Measurements from ENCODE around the gene TMED10. TPM values are rescaled to one million over a fixed set of nuclear protein-coding genes. Genes with fewer than 3 reads are reported as not detected.

Gene TMED10
- polyA plus RNA-seq, 1 donor from 2014 or later: 146 TPM

DNA sequence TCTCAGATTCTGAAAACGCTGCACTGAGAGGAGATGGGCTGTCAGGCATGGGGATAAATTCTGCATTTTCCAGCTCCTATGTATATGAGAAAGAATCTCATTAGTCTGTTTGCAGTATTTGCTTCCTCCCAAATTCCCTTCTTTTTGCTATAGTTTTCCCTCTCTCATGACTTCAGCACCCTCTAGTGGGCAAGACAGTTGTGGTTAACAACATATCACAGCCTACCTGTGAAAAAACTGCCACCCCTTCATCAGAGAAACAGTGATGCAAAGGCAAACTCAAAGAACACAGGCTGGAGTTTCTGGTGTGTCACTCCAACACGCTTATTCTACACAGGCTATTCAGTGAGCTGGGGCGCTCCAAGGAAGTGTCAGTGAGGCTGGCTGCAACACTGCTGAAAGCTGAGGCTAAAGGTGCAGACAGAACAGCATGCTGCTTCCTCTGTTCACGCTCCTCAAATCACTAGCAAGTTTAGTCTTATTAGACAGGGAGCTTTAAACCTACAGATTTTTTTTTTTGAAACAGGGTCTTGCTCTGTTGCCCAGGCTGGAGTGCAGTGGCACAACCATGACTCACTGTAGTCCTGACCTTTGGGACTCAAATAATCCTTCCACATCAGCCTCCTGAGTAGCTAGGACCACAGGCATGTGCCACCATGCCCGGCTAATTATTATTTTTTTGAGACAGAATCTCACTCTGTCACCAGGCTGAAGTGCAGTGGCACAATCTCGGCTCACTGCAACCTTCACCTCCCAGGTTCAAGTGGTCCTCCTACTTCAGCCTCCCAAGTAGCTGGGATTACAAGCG, 87.6 kb downstream of the TMED10 start:
- no peak overlapping the region for H3K4me2 ChIP-seq (ENCODE audit: low read length)
- H3K9me2 ChIP-seq (ENCODE audit: insufficient read depth, low read length): no peaks in the 10 kb centered on the region
- H3K36me3 ChIP-seq (ENCODE audit: insufficient read depth, low read length): no peaks in the 10 kb centered on the region
- no peaks in the 10 kb centered on the region for H3K79me2 ChIP-seq (replicated peaks; ENCODE audit: insufficient read depth, low read length)
- no peak overlapping the region for H3K27ac ChIP-seq (ENCODE audit: low read length)
- no peak overlapping the region for H2AFZ ChIP-seq (ENCODE audit: low read depth, low read length)
- no peaks in the 10 kb centered on the region for H3K9me3 ChIP-seq (ENCODE audit: low read length)
- H3K9ac ChIP-seq (ENCODE audit: low read length): no peak overlapping the region
- H4K20me1 ChIP-seq (ENCODE audit: insufficient read depth): no peaks in the 10 kb centered on the region
- no peak overlapping the region for H3K4me3 ChIP-seq (ENCODE audit: low read length)
- H3K27me3 ChIP-seq (ENCODE audit: insufficient read depth, low read depth, low read length): no peaks in the 10 kb centered on the region
- H3F3A ChIP-seq (ENCODE audit: insufficient read depth, low read length, poor library complexity, severe bottlenecking): no peaks in the 10 kb centered on the region
- TF ChIP-seq POLR2AphosphoS5 (IDR thresholded peaks at IDR 0.05): no peak
- TF ChIP-seq SMC3 (conservative IDR thresholded peaks at IDR 0.05; ENCODE audit: poor library complexity): peak; percentile 86
- TF ChIP-seq RAD21 (conservative IDR thresholded peaks at IDR 0.05): peak; percentile 95
- peak; percentile 95 for TF ChIP-seq CTCF (IDR thresholded peaks at IDR 0.05; ENCODE audit: poor library complexity, severe bottlenecking)
- no peak for TF ChIP-seq TAF1 (IDR thresholded peaks at IDR 0.05; ENCODE audit: low read depth)

- no peaks in the 10 kb centered on the region for H3K36me3 ChIP-seq (ENCODE audit: insufficient read depth, low read length)
- H3K79me2 ChIP-seq (replicated peaks; ENCODE audit: insufficient read depth, low read length): no peaks in the 10 kb centered on the region
- no peak overlapping the region for H3K4me3 ChIP-seq (ENCODE audit: low read length)
- H3K9ac ChIP-seq (ENCODE audit: low read length): no peak overlapping the region
- no peaks in the 10 kb centered on the region for H3K9me2 ChIP-seq (ENCODE audit: insufficient read depth, low read length)
- no peak overlapping the region for H3K27ac ChIP-seq (ENCODE audit: low read length)
- H3K27me3 ChIP-seq (ENCODE audit: insufficient read depth, low read depth, low read length): no peaks in the 10 kb centered on the region
- H4K20me1 ChIP-seq (ENCODE audit: insufficient read depth): no peaks in the 10 kb centered on the region
- H3F3A ChIP-seq (ENCODE audit: insufficient read depth, low read length, poor library complexity, severe bottlenecking): no peaks in the 10 kb centered on the region
- no peak overlapping the region for H2AFZ ChIP-seq (ENCODE audit: low read depth, low read length)
- no peaks in the 10 kb centered on the region for H3K9me3 ChIP-seq (ENCODE audit: low read length)
- no peak for TF ChIP-seq POLR2AphosphoS5 (IDR thresholded peaks at IDR 0.05)
- H3K4me2 ChIP-seq (ENCODE audit: low read length): no peak overlapping the region
Measured at GRCh38 chr14:75088153-75088552, 88.3 kb downstream of the TMED10 start.

DNA sequence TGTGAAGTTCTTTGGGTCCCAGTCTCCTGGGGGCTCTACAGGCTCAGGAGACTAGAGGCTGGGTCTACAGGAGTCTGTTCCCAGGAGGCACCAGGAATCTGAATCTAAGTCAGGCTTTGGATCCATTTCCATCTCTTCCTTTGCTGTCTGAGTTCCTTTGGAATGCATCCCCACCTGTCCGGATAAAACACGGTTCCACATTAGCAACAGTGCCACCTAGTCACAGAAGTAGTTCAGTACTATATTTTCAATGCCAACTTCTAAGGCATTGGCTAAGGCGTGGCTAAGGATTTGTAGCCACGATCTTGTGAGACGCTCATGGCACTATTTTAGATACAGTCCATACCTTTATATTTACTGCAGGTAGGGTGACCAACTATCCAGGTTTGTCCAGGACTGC, 91.9 kb downstream of the TMED10 start:
- no peak overlapping the region for H2AFZ ChIP-seq (ENCODE audit: low read depth, low read length)
- H3K4me3 ChIP-seq (ENCODE audit: low read length): no peak overlapping the region
- H3K27me3 ChIP-seq (ENCODE audit: insufficient read depth, low read depth, low read length): no peaks in the 10 kb centered on the region
- H3K9me2 ChIP-seq (ENCODE audit: insufficient read depth, low read length): no peaks in the 10 kb centered on the region
- TF ChIP-seq POLR2AphosphoS5 (IDR thresholded peaks at IDR 0.05): no peak
- TF ChIP-seq EZH2 (IDR thresholded peaks at IDR 0.05; ENCODE audit: borderline replicate concordance, insufficient read depth, low read length, poor library complexity, severe bottlenecking): no peak
- TF ChIP-seq MXI1 (conservative IDR thresholded peaks at IDR 0.05; ENCODE audit: poor library complexity, severe bottlenecking): no peak
- TF ChIP-seq EP300 (conservative IDR thresholded peaks at IDR 0.05; ENCODE audit: poor library complexity, severe bottlenecking): no peak
- peak; percentile 29 for TF ChIP-seq CTCF (IDR thresholded peaks at IDR 0.05; ENCODE audit: poor library complexity, severe bottlenecking)
- TF ChIP-seq SMC3 (conservative IDR thresholded peaks at IDR 0.05; ENCODE audit: poor library complexity): no peak
- TF ChIP-seq, protein P1, sequence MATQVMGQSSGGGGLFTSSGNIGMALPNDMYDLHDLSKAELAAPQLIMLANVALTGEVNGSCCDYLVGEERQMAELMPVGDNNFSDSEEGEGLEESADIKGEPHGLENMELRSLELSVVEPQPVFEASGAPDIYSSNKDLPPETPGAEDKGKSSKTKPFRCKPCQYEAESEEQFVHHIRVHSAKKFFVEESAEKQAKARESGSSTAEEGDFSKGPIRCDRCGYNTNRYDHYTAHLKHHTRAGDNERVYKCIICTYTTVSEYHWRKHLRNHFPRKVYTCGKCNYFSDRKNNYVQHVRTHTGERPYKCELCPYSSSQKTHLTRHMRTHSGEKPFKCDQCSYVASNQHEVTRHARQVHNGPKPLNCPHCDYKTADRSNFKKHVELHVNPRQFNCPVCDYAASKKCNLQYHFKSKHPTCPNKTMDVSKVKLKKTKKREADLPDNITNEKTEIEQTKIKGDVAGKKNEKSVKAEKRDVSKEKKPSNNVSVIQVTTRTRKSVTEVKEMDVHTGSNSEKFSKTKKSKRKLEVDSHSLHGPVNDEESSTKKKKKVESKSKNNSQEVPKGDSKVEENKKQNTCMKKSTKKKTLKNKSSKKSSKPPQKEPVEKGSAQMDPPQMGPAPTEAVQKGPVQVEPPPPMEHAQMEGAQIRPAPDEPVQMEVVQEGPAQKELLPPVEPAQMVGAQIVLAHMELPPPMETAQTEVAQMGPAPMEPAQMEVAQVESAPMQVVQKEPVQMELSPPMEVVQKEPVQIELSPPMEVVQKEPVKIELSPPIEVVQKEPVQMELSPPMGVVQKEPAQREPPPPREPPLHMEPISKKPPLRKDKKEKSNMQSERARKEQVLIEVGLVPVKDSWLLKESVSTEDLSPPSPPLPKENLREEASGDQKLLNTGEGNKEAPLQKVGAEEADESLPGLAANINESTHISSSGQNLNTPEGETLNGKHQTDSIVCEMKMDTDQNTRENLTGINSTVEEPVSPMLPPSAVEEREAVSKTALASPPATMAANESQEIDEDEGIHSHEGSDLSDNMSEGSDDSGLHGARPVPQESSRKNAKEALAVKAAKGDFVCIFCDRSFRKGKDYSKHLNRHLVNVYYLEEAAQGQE (IDR thresholded peaks at IDR 0.05; ENCODE audit: borderline replicate concordance): no peak
- no peak for TF ChIP-seq RAD21 (conservative IDR thresholded peaks at IDR 0.05)
- H3F3A ChIP-seq (ENCODE audit: insufficient read depth, low read length, poor library complexity, severe bottlenecking): no peaks in the 10 kb centered on the region
- no peaks in the 10 kb centered on the region for H3K79me2 ChIP-seq (replicated peaks; ENCODE audit: insufficient read depth, low read length)
- no peaks in the 10 kb centered on the region for H3K9me3 ChIP-seq (ENCODE audit: low read length)
- H3K36me3 ChIP-seq (ENCODE audit: insufficient read depth, low read length): no peaks in the 10 kb centered on the region
- H3K27ac ChIP-seq (ENCODE audit: low read length): no peak overlapping the region
- no peak overlapping the region for H3K9ac ChIP-seq (ENCODE audit: low read length)
- no peak overlapping the region for H3K4me2 ChIP-seq (ENCODE audit: low read length)
- H4K20me1 ChIP-seq (ENCODE audit: insufficient read depth): no peaks in the 10 kb centered on the region
